NCI-H82 (cell line): Measurements from ENCODE around the gene PKN1.
"Not testable (repeated sequence)": the region's sequence is repeated elsewhere in the genome, so short reads cannot be mapped to it uniquely, and the experiment has no call there.

Experiments
- DNase-seq: peaks from one replicate; lab custom pipeline; 2025; lab: John Stamatoyannopoulos, UW

The PKN1 gene

DNA sequence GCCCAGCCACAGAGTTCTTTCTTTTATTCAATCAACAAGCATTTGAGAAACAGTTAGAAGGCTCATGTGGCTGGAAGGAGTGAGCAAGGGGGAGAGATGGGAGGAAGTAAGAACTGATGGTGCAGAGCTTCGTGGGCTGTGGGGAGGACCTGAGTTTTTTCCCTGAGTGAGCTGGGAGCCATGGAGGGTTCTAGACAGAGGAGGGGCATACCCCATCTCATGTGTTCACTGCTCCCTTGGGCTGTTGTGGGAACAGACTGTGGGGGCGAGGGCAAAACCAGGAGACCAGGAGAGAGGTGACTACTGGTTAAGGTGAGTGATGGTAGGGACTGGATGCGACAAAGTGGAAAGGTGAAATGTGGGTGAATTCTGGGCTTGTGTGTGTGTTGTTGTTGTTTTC lies 2.4 kb upstream of the PKN1 start:
- no peak for DNase-seq

DNA sequence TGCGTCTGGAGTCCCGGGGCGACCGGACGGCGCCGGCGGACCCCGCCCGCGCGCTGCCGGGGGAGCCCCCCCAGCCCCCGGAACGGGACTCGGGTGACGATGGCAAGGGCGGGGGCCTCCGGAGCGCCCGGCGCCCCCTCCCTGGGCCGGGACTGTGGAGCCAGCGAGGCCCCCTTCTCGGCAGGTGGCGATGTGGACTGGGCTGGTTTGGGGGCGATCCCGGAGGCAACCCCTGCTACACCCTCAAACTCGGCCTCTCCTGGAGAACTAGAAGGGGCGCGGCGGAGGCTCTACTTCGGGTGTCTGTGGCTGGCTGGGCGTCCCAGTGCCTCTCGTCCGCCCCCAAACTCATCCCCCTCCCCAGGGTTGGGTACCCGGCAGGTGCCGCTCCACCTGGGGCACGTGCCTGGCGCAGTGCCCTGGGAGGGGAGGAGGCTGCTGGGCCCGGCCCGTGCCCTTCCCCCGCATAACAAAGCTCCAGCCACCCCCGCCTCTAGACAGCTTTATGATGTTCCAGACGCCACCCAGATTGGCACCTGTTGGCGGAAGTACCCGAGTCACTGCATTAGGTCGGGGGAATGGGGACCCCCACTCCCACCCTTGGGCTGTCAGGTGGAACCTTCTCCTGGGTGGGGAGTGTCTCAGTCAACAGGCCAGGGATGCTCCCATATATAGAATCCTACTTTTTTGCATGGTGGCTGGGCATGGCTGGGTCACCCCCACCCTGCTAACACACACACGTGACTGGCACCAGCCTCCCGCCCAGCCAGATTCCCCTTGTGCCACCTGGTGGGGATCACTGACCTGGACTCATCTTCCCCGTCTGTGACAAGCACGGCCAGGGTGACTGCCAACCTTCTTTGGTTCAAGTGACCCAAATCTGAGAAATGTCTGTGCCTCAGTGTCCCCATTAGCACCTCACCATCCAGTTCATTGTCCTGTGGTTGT lies 722 bp downstream of the PKN1 start:
- peak; percentile 53 for DNase-seq

DNA sequence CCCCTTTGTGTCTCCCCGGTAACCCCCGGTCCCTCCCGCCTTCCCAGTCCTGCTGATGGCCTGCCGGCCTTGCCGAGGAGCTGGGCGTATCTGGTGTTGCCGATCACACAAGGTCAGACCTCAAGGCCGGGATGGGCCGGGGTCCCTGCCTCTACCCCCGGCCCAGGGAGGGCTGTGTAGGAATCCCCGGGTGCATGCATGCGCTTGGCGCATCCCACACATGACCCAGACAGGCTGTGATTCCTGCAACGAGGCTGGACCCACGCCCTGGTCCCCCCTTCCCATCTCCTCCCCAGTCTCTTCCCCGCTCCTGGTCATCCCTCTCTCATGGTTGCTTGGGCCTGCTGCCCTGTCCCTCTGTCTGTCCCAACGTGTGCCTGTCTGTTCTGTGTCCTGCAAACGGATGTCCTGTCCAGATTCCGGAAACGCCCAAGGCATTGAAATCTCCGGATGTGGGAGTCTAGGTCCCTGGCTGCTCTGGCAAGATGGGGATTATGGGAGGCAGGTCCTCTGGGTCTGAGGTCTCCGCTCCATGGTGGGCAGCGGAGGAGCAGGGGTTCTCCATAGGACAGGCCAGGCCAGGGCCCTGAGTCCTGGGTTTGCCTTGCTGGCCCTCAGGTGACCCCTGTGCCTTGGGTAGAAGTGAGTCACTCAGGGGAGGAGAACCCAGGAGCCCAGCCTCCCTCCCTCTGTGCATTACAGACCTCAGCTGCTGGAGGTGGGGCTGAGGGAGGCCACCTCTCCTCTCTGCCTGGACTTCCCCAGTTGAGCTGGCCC lies 1.6 kb downstream of the PKN1 start:
- no peak for DNase-seq

DNA sequence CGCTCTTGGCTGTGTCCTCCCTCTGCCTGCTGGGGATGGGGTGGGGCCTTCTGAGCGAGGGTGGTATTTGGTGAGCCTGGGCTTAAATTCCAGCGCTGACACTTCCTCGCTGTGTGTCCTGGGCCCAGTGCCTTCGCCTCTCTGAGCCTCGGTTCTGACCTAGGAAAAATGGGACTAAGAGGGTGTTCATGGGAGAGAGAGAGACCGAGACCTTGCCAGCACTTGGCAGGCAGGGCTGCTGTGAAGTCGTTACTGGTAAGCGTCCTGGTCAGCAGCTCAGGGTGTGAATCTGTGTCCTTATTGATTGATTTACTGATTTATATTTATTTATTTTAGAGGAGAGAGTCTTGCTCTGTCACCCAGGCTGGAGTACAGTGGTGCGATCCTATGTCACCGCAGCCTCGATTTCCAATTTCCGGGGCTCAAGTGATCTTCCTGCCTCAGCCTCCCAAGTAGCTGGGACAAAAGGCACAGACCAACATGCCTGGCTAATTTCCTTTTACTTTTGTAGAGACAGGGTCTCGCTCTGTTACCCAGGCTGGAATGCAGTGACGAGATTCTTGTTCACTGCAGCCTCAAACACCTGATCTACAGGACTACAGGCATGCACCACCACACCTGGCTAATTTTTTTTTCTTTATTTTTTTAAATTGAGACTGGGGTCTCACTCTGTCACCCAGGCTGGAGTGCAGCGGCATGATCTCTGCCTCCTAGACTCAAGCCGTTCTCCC lies 2.4 kb downstream of the PKN1 start:
- no peak for DNase-seq

DNA sequence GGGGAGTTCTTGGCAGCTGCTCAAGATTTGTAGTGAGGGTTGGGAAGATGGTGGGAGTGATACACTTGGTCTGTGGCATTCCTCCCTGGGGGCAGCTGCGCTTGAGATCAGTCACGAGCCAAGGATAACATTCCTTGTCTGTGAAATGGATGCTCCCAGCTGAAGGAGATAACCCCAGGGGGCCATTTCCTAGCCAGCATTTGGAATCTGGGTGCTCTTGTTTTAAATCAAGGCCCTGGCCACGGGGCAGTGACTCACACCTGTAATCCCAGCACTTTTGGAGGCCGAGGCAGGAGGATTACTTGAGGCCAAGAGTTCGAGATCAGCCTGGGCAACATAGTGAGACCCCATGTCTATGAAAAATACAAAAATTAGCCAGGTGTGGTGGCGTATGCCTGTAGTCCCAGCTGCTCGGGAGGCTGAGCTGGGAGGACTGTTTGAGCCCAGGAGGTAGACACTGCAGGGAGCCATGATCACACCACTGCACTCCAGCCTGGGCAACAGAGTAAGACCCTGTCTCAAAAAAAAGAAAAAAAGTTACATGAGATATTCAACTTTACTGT lies 4.6 kb downstream of the PKN1 start:
- no peak for DNase-seq

DNA sequence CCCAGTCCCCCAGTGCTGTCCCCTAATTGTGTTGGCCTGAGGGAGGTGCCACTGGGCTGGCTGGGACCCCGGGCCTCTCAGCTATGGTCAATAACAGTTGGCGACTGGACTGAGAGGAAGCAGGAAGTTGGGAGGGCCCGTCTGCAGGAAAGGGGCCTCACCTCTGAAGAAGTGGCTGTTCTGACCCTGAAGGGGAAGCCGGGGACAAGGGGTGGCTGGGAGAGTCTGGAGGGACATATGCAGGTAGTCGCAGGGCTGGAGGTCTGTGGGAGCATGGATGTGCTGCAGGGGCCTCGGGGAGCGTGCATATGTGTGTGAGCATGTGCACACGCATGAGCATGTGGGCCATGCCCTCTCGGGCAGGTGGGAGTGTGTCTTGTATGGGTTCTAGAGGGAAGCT lies 5.9 kb downstream of the PKN1 start:
- DNase-seq, result no peak

DNA sequence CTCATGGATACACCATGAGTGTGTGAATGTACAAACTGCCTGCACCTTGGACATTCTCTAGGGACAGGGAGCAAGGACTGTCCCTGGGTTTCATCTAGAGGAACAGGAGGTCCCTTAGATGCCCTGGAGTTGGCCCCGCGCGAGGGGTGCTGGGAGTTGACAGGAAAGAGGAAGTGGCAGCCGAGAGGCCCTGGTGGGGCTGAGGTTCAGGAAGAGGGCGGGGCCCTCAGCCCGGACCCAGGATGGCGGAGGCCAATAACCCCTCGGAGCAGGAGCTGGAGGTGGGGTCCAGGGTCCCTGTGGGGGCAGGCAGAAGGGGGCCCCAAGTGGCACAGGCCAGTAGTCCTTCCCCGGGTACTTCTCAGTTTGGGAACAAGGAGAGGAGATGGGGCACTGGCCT lies 6.9 kb downstream of the PKN1 start:
- no peak for DNase-seq

DNA sequence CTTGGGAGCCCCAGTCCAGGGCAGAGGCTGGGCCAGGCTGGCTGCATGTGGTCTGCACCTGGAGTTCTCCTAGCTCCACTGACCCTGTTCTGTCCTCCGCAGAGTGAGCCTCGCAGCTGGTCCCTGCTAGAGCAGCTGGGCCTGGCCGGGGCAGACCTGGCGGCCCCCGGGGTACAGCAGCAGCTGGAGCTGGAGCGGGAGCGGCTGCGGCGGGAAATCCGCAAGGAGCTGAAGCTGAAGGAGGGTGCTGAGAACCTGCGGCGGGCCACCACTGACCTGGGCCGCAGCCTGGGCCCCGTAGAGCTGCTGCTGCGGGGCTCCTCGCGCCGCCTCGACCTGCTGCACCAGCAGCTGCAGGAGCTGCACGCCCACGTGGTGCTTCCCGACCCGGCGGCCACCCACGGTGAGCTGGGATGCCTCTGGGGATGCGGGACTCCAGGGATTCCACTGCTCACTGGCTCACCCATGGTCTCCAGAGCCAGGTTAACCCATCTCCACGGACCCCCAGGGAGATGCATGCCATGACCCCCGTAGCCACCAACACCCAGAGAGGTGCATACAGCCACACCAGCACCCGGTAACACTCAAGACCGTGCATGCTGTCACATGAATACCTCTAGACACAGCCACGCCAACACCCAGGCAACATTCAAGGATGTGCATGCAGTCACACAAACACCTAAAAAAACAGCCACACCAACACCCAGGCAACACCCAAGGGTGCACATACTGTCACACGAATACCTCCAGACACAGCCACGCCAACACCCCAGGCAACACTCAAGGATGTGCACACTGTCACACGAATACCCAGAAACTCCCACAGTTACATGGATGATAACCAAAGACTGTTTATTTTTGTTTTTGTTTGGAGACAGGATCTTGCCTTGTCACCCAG lies 8.2 kb downstream of the PKN1 start:
- no peak for DNase-seq

- DNase-seq, result no peak
These were observed 10.0 kb downstream of the PKN1 start for GRCh38 chr19:14442891-14443631.

DNA sequence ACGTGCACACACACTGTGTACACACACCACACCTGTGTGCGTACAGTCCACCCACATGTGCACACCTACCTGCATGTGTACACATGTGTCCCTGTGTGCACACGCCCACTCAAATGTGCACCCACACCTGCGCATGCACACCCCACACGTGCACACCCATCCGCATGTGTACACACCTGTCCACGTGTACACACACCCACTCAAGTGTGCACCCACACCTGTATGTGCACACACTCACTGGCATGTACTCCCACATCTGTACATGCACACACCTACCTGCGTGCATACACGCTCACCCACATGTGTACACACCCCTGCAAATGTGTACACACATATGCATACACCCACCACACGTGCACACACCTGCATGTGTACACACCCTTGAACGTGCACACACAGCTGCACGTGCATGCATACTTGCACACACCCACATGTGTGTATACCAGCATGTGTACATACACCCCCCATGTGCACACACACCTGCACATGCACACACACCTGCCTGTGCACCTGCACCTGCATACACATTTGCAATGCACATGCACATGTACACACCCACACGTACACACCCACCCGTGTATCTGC lies 10.6 kb downstream of the PKN1 start:
- no peak for DNase-seq

- no peak for DNase-seq
These were observed 13.4 kb downstream of the PKN1 start for GRCh38 chr19:14446336-14447036.

- no peak for DNase-seq
These were observed 16.2 kb downstream of the PKN1 start for GRCh38 chr19:14449321-14449720.

- DNase-seq, result peak; percentile 88
These were observed 17.2 kb downstream of the PKN1 start for GRCh38 chr19:14450168-14450874.

DNA sequence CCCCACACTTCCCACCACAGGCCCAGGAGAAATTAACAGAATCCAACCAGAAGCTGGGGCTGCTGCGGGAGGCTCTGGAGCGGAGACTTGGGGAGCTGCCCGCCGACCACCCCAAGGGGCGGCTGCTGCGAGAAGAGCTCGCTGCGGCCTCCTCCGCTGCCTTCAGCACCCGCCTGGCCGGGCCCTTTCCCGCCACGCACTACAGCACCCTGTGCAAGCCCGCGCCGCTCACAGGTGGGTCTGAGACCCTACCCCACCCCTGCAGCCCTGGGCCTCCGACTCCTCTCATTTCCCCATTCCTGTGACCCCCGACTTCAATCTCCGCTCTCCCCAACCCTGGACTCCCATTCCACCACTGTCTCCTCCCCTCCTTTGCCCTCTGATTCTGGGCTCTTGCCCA lies 17.8 kb downstream of the PKN1 start:
- no peak for DNase-seq

GRCh38 chr19:14452303-14452702 lies 19.2 kb downstream of the PKN1 start:
- not testable (repeated sequence) for DNase-seq

DNA sequence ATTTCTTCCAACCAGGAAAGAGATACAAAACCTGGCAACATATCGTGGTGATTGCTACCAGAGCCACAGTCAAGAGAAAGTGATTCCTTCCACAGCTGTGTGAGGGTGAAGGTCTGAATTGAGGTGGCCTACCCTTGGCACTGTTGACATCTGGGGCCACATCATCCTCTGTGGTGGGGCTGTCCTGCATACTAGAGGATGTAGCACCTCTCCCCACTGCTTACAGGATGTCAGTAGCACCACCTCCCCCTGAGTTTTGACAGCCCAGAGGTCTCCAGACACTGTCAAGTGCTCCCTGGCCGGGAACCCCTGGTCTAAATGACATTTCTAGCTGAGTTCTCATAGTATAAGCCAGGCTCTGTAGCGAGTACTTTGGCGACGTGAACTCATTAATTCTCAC lies 26.6 kb downstream of the PKN1 start:
- no peak for DNase-seq

DNA sequence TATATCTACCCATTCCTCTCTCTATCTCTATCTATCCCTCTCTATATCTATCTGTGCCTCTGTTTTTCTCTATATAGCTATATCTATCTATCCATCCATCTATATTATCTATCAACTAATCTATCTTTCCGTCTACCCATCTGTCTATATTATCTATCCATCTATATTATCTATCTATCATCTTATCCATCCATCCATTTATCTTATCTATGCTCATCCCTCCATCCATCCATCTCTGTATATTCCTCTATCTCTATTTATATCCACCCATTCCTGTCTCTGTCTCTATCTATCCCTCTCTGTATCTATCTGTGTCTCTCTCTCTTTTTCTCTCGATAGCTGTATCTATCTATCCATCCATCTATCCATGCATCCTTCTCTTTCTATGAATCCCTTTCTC lies 27.8 kb downstream of the PKN1 start:
- no peak for DNase-seq

GRCh38 chr19:14462401-14462800 lies 29.3 kb downstream of the PKN1 start:
- DNase-seq, result not testable (repeated sequence)

GRCh38 chr19:14463747-14464146 lies 30.6 kb downstream of the PKN1 start:
- no peak for DNase-seq
